Gastrocnemius medialis (tissue), 4 donors: ENCODE data around the gene SPRED2. TPM values are rescaled to one million over a fixed set of nuclear protein-coding genes. Genes with fewer than 3 reads are reported as not detected.

Source experiments
- ATAC-seq, 2 donors: fragments of 150-250 bp; one replicate each; pipeline ENCODE4 v1.9.1; 2016
- DNase-seq, 2 donors: peaks; one replicate each; pipeline ENCODE4 v3.0.0-alpha.2; 2019
- H3K27ac ChIP-seq, 4 donors: fragments of 200-600 bp; sonication (generic); 1 replicate in 1 of 4; 2 replicates in 3 of 4; pipeline ENCODE4 v1.5.1; 2016 to 2018; ENCODE audit warnings: mild to moderate bottlenecking in 2 of 4, moderate library complexity in 1 of 4
- H3K27me3 ChIP-seq, 3 donors: fragments of 200-600 bp; sonication (generic) in 2 of 3; 1 replicate in 1 of 3; 2 replicates in 2 of 3; pipeline versions ENCODE4 v1.5.1 to v1.6.0; 2016 to 2019; ENCODE audit warnings: mild to moderate bottlenecking in 1 of 3, moderate library complexity in 1 of 3
- H3K36me3 ChIP-seq, 2 donors: fragments of 200-600 bp; sonication (generic) in 1 of 2; one replicate each; pipeline ENCODE4 v1.5.1; 2017 to 2018
- H3K4me1 ChIP-seq, 2 donors: fragments of 200-600 bp; sonication (generic) in 1 of 2; one replicate each; pipeline ENCODE4 v1.5.1; 2016 to 2017; ENCODE audit warnings: mild to moderate bottlenecking in 2 of 2
- H3K4me3 ChIP-seq, 4 donors: fragments of 200-600 bp; sonication (generic) in 3 of 4; 1 replicate in 1 of 4; 2 replicates in 3 of 4; pipeline ENCODE4 v1.5.1; 2016 to 2019; ENCODE audit warnings: mild to moderate bottlenecking in 2 of 4
- H3K9me3 ChIP-seq, 3 donors: fragments of 200-600 bp; sonication (generic) in 2 of 3; 1 replicate in 1 of 3; 2 replicates in 2 of 3; pipeline ENCODE4 v1.5.1; 2016 to 2019
- POLR2A ChIP-seq, 2 donors: fragments of 450-650 bp; IDR thresholded peaks; one replicate each; pipeline ENCODE4 v1.6.1; 2017; ENCODE audit warnings: antibody characterized with exemption in 2 of 2, mild to moderate bottlenecking in 2 of 2, moderate library complexity in 2 of 2
- in situ Hi-C, 4 donors: fragments of 200-750 bp; cut with MboI; loops; one replicate each; pipeline versions ENCODE4 v1.15.0 to v1.8.0; 2017; ENCODE audit warnings: low sequenced_read_pairs in 4 of 4
- intact Hi-C: fragments of 100-400 bp; cut with DNase I; formaldehyde crosslinking; loops from one replicate; pipeline ENCODE4 v1.15.1; 2023; ENCODE audit warnings: low total_unique reads
- total RNA-seq, 4 donors: library from RNA; depleted of rRNA; stranded (reverse); fragments of >200 nt; gene quantifications; one replicate each; pipeline versions ENCODE4 v1.1.0 to v1.2.3, GENCODE V29; 2016
- TF ChIP-seq, protein P1 (sequence below), 5 experiments: fragments of 450-650 bp in 3 of 5; fragments of 200-600 bp in 2 of 5; sonication (generic) in 2 of 5; IDR thresholded peaks in 4 of 5; conservative IDR thresholded peaks in 1 of 5; 1 replicate in 4 of 5; 2 replicates in 1 of 5; pipeline ENCODE4 v1.5.1; 2016 to 2019; ENCODE audit warnings: antibody characterized with exemption in 5 of 5, mild to moderate bottlenecking in 3 of 5, moderate library complexity in 3 of 5

SPRED2 gene
- total RNA-seq, 4 donors from 2014 or later, result 4.1 to 12.5 (median 7.4) TPM

DNA sequence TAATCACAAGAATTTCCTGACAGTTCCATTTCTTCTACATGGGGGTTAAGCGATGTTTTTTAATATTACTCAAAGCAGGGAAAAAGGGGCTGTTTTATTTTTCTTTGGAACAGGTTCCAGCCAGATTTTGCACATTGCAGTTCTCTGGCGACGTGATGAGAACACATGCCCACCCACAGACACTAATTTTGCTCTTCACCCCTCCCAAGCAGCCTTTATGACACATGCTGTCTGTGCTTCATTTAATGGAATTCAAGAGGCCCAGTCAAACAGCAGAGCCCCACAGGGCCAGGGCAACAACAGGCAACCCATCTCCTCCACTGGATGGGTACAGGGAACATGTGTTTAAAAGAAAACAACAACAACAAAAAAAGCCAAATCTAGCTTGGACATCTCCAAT lies 70.8 kb downstream of the SPRED2 start:
- H3K27me3 ChIP-seq, result no peaks in the 10 kb centered on the region
- no peak for DNase-seq
- no peaks in the 10 kb centered on the region for H3K9me3 ChIP-seq
- H3K4me3 ChIP-seq, result no peak overlapping the region
- no peak overlapping the region for H3K27ac ChIP-seq
- in situ Hi-C loops, result no loop called here
- no peak for TF ChIP-seq POLR2A (IDR thresholded peaks at IDR 0.05)
- TF ChIP-seq, protein P1, sequence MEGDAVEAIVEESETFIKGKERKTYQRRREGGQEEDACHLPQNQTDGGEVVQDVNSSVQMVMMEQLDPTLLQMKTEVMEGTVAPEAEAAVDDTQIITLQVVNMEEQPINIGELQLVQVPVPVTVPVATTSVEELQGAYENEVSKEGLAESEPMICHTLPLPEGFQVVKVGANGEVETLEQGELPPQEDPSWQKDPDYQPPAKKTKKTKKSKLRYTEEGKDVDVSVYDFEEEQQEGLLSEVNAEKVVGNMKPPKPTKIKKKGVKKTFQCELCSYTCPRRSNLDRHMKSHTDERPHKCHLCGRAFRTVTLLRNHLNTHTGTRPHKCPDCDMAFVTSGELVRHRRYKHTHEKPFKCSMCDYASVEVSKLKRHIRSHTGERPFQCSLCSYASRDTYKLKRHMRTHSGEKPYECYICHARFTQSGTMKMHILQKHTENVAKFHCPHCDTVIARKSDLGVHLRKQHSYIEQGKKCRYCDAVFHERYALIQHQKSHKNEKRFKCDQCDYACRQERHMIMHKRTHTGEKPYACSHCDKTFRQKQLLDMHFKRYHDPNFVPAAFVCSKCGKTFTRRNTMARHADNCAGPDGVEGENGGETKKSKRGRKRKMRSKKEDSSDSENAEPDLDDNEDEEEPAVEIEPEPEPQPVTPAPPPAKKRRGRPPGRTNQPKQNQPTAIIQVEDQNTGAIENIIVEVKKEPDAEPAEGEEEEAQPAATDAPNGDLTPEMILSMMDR (IDR thresholded peaks at IDR 0.05 in 4 of 5, conservative IDR thresholded peaks at IDR 0.05 in 1 of 5), result no peak
- H3K4me1 ChIP-seq, result peaks cover 7 to 30% of the 10 kb centered on the region in 2 donors
- no peaks in the 10 kb centered on the region for H3K36me3 ChIP-seq
- ATAC-seq, result no peak
- intact Hi-C loops, result no loop called here

DNA sequence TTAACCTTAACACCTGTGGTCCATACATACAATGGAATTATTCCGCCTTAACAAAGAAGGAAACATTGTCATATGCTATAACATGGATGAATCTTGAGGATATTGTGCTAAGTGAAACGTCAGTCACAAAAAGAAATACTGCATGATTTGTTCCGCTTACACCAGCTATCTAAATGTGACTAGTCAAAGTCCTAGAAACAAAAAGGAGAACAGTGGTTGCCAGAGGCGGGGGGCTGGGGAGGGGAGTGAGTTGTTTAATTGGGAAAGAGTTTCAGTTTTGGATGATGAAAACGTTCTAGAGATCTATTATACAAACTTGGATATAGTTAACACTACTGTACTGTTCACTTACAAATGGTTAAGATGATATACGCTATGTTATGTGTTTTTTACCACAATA lies 72.0 kb downstream of the SPRED2 start:
- Histone ChIP-seq H3K27ac (no peak overlapping the region), H3K36me3 (no peaks in the 10 kb centered on the region), H3K27me3 (no peaks in the 10 kb centered on the region), H3K9me3 (no peaks in the 10 kb centered on the region), H3K4me1 (peaks cover 3 to 24% of the 10 kb centered on the region in 2 donors), H3K4me3 (no peak overlapping the region)
- intact Hi-C loops (no loop called here), in situ Hi-C loops (no loop called here)
- ATAC-seq, result no peak
- TF ChIP-seq POLR2A (IDR thresholded peaks at IDR 0.05), result no peak
- no peak for DNase-seq

DNA sequence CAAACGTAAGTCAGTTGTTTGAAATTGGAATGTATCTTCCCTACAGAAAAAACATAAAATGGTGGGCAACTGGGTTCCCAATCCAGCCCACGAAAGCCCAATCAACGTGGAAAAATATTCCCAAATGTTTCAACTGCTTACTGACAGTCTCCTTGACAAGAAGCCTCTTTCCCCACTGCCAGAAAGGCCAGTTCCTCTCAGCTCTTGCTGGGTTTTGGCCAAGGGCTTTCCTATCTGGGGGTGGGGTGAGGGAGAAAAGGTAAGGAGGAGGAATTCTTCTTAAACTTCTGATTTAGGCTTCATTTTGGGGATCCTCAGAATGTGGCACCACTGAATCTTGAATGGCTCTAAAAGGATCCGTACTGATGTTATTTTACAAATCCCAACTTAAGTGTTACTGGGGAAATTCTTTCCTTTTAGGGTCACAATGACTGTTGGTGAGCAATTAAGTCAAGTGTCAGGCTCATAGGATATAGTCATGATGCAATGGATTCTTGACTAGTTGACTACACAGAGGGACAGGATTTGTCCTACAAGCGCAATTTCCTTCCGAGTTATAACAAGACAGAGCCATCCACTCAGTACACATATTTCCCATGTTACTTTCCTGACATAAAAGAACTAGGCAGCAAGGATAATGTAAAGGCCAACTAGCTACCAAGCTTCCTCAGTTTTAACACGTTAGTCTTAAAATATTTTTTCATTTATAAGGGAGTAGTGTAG lies 73.6 kb downstream of the SPRED2 start:
- no peaks in the 10 kb centered on the region for H3K9me3 ChIP-seq
- H3K4me1 ChIP-seq, result peaks cover 7 to 20% of the 10 kb centered on the region in 2 donors
- no peaks in the 10 kb centered on the region for H3K27me3 ChIP-seq
- no peak for ATAC-seq
- intact Hi-C loops (no loop called here), in situ Hi-C loops (no loop called here)
- no peak for TF ChIP-seq POLR2A (IDR thresholded peaks at IDR 0.05)
- TF ChIP-seq, protein P1 (IDR thresholded peaks at IDR 0.05 in 4 of 5, conservative IDR thresholded peaks at IDR 0.05 in 1 of 5), result no peak
- H3K4me3 ChIP-seq, result no peak overlapping the region
- H3K27ac ChIP-seq, result peak overlapping the region; percentile 22 to 41 (median 32)
- no peak for DNase-seq
- no peaks in the 10 kb centered on the region for H3K36me3 ChIP-seq

DNA sequence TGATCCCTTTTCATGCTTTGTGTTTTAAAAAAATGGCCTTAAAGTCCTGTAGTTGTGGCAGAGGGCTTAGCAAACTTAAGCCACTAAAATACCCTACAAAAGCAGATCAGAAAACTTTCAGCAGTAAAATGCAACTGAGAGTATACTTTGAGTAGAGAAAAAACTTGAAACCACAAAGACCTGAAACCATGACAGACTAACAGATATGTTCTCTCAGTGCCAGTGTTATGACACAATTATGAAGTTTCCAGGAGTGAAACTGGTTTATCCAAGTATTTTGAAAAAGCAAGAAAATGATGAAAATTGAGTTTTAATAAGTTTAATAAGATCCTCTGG lies 74.5 kb downstream of the SPRED2 start:
- no peaks in the 10 kb centered on the region for H3K9me3 ChIP-seq
- in situ Hi-C loops (no loop called here), intact Hi-C loops (no loop called here)
- no peak for ATAC-seq
- TF ChIP-seq, protein P1 (IDR thresholded peaks at IDR 0.05 in 4 of 5, conservative IDR thresholded peaks at IDR 0.05 in 1 of 5), result no peak
- TF ChIP-seq POLR2A (IDR thresholded peaks at IDR 0.05), result no peak
- H3K27ac ChIP-seq, result peak overlapping the region in 1 of 4 donors; percentile 41
- H3K4me3 ChIP-seq, result no peak overlapping the region
- no peak for DNase-seq
- no peaks in the 10 kb centered on the region for H3K27me3 ChIP-seq
- peaks cover 10 to 23% of the 10 kb centered on the region in 2 donors for H3K4me1 ChIP-seq
- no peaks in the 10 kb centered on the region for H3K36me3 ChIP-seq

DNA sequence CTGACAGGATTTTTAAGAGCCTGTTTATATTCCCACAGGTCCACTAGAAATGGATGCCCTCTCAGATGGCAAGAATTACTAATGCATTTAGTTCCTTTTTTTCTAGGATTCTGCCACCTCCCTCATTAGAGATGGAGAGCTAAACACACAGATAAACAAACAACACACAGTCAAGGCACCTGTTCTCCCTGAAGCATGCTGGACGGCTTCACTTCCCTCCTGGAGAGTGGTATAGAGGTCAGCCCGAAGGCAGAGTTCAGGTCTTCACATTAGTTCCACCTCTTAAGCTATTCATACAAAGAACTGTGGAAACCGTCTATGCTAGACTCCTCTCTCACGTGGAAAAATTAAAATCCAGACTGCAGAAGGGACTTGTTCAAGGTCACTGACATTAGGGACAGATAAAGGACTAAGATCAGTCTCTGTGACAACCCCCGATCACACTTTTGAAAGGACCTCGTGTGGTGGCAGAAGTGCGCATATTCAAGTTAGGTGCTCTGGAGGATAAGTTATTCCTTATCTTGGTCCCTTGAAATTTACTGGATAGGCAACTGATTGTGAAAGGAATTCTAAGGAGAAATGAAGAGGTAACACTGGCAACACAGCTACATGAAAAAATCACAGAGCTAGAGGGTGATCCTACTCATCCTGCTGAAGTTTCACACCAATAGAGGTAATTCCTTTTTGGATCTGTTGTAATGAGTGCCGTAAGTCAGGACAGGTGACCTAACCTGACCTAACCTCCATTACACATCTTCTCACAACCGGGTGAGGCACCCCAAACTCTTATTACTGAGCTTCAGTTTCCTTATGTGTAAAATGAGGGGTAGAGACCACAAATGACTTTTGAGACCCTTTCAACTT lies 75.1 kb downstream of the SPRED2 start:
- intact Hi-C loops, result no loop called here
- ATAC-seq, result no peak
- H3K36me3 ChIP-seq, result no peaks in the 10 kb centered on the region
- TF ChIP-seq, protein P1 (IDR thresholded peaks at IDR 0.05 in 4 of 5, conservative IDR thresholded peaks at IDR 0.05 in 1 of 5), result no peak
- no peak for TF ChIP-seq POLR2A (IDR thresholded peaks at IDR 0.05)
- peak overlapping the region in 1 of 4 donors; percentile 41 for H3K27ac ChIP-seq
- in situ Hi-C loops, result no loop called here
- H3K4me3 ChIP-seq, result no peak overlapping the region
- DNase-seq, result no peak
- H3K27me3 ChIP-seq, result no peaks in the 10 kb centered on the region
- H3K4me1 ChIP-seq, result peaks cover 10 to 23% of the 10 kb centered on the region in 2 donors
- no peaks in the 10 kb centered on the region for H3K9me3 ChIP-seq
